Inflammatory macrophage treated with lipopolysaccharide for 1 hour (primary cell): Measurements from ENCODE around the gene ACVRL1.

Experiments used
- DNase-seq, 2 donors: peaks; one replicate each; pipeline ENCODE4 v3.0.0-alpha.2; 2020 to 2022

Gene ACVRL1

DNA sequence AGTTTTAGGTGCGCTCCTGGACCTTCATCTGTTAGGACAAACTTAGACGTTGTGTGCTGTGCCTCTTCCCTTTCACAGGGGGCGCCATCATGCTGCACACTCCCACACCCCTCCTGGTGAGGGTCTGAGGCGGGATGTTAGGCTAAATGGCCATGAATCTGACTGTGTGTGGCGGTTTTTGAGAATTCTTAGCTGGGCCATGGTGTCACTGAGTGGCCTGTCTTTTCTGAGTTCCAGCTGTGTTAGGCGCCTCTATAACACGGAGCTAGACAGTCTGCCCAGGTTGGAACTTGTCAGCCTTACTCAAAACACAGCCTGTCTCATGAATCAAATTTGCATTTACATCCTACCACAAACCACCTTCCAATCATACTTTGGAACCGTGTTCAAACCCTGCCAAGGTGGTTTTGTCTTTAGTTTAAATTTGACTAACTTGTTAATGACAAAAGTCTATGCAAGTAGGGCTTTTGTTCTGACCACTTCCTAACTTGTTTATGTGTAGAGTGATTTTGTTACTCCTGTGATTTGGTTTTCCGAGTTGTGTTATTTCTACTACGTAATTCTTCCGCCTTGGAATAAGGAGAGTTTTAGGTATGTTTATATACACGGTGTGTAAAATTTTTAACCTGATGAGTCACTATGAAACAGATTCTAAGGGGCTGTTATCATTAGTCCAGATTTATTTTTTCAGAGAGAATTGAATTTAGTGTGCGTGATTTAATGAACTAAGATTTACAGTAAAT, 63.8 kb downstream of the ACVRL1 start:
- DNase-seq, result no peak

DNA sequence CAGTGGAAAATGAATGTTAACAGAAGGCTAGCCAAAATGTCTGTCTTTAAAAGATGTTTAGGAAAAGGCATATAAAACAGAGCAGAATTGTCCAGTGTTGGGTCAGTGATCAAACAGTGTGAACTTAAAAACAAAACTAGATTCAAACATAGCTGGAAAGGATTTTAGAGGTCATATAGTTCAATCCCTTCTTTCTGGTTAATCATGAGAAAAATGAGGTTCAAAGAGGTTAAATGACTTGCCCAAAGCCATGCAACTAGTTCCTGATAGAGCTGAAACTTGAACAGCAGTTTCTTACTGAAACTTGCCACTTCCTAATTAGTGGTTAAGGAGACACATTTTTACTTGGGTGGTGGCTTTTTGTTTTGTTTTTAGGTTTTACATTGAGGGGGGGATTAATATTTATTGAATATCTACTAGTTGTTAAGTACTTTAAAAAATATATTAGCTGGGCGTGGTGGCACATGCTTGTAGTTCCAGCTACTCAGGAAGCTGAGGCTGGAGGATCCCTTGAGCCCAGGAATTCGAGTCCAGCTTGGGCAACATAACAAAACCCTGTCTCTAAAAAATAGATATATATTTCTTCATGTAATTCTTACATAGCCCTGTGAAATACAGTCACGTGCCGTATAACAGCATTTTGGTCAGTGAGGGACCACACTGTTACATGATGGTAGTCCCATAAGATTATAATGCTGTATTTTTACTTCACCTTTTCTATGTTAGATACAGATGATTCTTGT, 64.5 kb downstream of the ACVRL1 start:
- DNase-seq, result peak; percentile 68 to 69

DNA sequence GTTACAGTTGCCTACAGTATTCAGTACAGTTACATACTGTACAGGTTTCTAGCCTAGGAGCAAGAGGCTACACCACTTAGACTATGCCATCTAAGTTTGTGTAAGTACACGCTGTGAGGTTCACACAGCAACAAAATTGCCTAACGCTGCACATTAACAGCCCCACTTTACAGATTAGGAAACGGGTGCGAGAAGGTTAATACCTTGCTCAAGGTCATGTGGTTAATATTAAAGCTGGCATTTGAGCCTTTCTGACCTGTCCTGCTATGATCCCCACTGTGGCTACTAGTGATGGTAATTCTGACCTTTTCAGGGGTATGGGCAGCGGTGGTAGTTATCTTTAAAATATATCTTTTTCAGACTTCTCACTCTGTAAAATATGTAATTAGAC, 65.1 kb downstream of the ACVRL1 start:
- no peak for DNase-seq

DNA sequence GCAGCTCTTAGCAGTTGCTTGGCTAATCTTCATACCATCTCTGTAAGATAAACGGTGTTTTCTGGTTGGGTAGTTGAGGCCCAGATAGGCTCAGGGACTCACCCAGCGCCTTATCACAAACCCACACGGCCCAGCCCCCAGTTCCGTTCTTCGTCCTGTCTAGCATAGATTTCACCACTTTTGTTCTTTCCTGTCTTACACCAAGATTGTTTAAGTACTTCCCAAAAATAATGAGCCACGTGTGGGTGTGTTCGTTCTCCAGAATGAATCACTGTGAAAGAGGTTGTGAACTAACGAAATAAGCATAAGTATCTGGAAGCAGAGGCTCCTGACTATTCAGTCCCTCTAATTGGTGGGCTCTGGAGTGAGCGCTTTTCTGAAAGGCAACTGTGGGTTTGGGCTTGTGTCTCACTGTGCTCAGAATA, 65.6 kb downstream of the ACVRL1 start:
- DNase-seq, result peak; percentile 98 to 99
